ENCODE data around the gene EHD2.
"Not testable (repeated sequence)": the region's sequence is repeated elsewhere in the genome, so short reads cannot be mapped to it uniquely, and the experiment has no call there.

The EHD2 gene

GRCh38 chr19:47714339-47714738 is 1.1 kb downstream of the EHD2 start:
- DNase-seq (ENCODE audit: low read depth in 3 of 3), result no peak

- DNase-seq (ENCODE audit: low read depth in 3 of 3), result not testable (repeated sequence)
Measured at GRCh38 chr19:47714855-47715254, 1.6 kb downstream of the EHD2 start.

GRCh38 chr19:47716270-47716937 is 3.2 kb downstream of the EHD2 start:
- DNase-seq (ENCODE audit: low read depth in 3 of 3), result no peak

GRCh38 chr19:47718415-47719046 is 5.3 kb downstream of the EHD2 start:
- DNase-seq (ENCODE audit: low read depth in 3 of 3), result not testable (repeated sequence)

GRCh38 chr19:47719047-47719859 is 6.0 kb downstream of the EHD2 start:
- no peak for DNase-seq (ENCODE audit: low read depth in 3 of 3)

GRCh38 chr19:47720669-47721422 is 7.6 kb downstream of the EHD2 start:
- no peak for DNase-seq (ENCODE audit: low read depth in 3 of 3)

- DNase-seq (ENCODE audit: low read depth in 3 of 3), result no peak
Measured at GRCh38 chr19:47723581-47723940, 10.3 kb downstream of the EHD2 start.

GRCh38 chr19:47725759-47726401 is 12.7 kb downstream of the EHD2 start:
- no peak for DNase-seq (ENCODE audit: low read depth in 3 of 3)

GRCh38 chr19:47726467-47726866 is 13.2 kb downstream of the EHD2 start:
- no peak for DNase-seq (ENCODE audit: low read depth in 3 of 3)

- DNase-seq (ENCODE audit: low read depth in 3 of 3), result not testable (repeated sequence)
Measured at GRCh38 chr19:47728295-47728694, 15.1 kb downstream of the EHD2 start.

- no peak for DNase-seq (ENCODE audit: low read depth in 3 of 3)
Measured at GRCh38 chr19:47729468-47729798, 16.2 kb downstream of the EHD2 start.

- DNase-seq (ENCODE audit: low read depth in 3 of 3), result peak in 1 of 3 experiments; percentile 16
Measured at GRCh38 chr19:47729799-47730520, 16.7 kb downstream of the EHD2 start.

- no peak for DNase-seq (ENCODE audit: low read depth in 3 of 3)
Measured at GRCh38 chr19:47730521-47730889, 17.3 kb downstream of the EHD2 start.

GRCh38 chr19:47730910-47731309 is 17.7 kb downstream of the EHD2 start:
- DNase-seq (ENCODE audit: low read depth in 3 of 3), result no peak

- DNase-seq (ENCODE audit: low read depth in 3 of 3), result no peak
Measured at GRCh38 chr19:47735131-47735530, 21.9 kb downstream of the EHD2 start.

GRCh38 chr19:47740866-47741519 is 27.8 kb downstream of the EHD2 start:
- DNase-seq (ENCODE audit: low read depth in 3 of 3), result no peak

GRCh38 chr19:47741544-47742140 is 28.4 kb downstream of the EHD2 start:
- no peak for DNase-seq (ENCODE audit: low read depth in 3 of 3)

GRCh38 chr19:47742634-47743033 is 29.4 kb downstream of the EHD2 start:
- no peak for DNase-seq (ENCODE audit: low read depth in 3 of 3)

- DNase-seq (ENCODE audit: low read depth in 3 of 3), result peak; percentile 91 to 98 (median 94)
Measured at GRCh38 chr19:47745010-47745901, 32.0 kb downstream of the EHD2 start, which contains the start of gene NOP53. Gene NOP53 (plus strand): TSS chr19:47745546. CDS start chr19:47745560, 14 bp downstream.

All from stimulated activated CD4-positive, alpha-beta T cell treated with anti-CD3 and anti-CD28 coated beads, TNF-alpha, amount 100 ng/mL, for 4 hours (primary cell).